SW 1271 (cell line): Measurements from ENCODE around the gene NTF3.

Source experiments
- DNase-seq, 2 experiments: peaks; one replicate each; lab custom pipeline; 2025; lab: John Stamatoyannopoulos, UW

The NTF3 gene

GRCh38 chr12:5430641-5431603 lies 986 bp upstream of the NTF3 start:
- no peak for DNase-seq

- no peak for DNase-seq
Measured at GRCh38 chr12:5433081-5433844, 1.4 kb downstream of the NTF3 start.

GRCh38 chr12:5433845-5434646 lies 2.1 kb downstream of the NTF3 start:
- no peak for DNase-seq

GRCh38 chr12:5434647-5435560 lies 3.0 kb downstream of the NTF3 start:
- DNase-seq, result no peak

GRCh38 chr12:5437182-5437583 lies 5.3 kb downstream of the NTF3 start:
- DNase-seq, result no peak

- DNase-seq, result no peak
Measured at GRCh38 chr12:5437589-5437988, 5.7 kb downstream of the NTF3 start.

GRCh38 chr12:5438671-5439200 lies 6.8 kb downstream of the NTF3 start:
- no peak for DNase-seq

- DNase-seq, result no peak
Measured at GRCh38 chr12:5439371-5439771, 7.5 kb downstream of the NTF3 start.

GRCh38 chr12:5439788-5440300 lies 7.9 kb downstream of the NTF3 start:
- DNase-seq, result no peak

GRCh38 chr12:5440978-5441377 lies 9.1 kb downstream of the NTF3 start:
- DNase-seq, result no peak

- DNase-seq, result no peak
Measured at GRCh38 chr12:5441497-5442236, 9.8 kb downstream of the NTF3 start.

- peak; percentile 28 to 62 for DNase-seq
Measured at GRCh38 chr12:5442251-5443006, 10.5 kb downstream of the NTF3 start.

- DNase-seq, result no peak
Measured at GRCh38 chr12:5444520-5444919, 12.6 kb downstream of the NTF3 start.

GRCh38 chr12:5447320-5447719 lies 15.4 kb downstream of the NTF3 start:
- no peak for DNase-seq

- no peak for DNase-seq
Measured at GRCh38 chr12:5451251-5451650, 19.3 kb downstream of the NTF3 start.

- DNase-seq, result no peak
Measured at GRCh38 chr12:5452569-5452968, 20.7 kb downstream of the NTF3 start.

GRCh38 chr12:5453466-5453865 lies 21.6 kb downstream of the NTF3 start:
- DNase-seq, result no peak

GRCh38 chr12:5455045-5455444 lies 23.1 kb downstream of the NTF3 start:
- DNase-seq, result no peak

- no peak for DNase-seq
Measured at GRCh38 chr12:5456030-5456429, 24.1 kb downstream of the NTF3 start.
